HCT116 (cell line): ENCODE data around the gene PRKG1. TPM values are rescaled to one million over a fixed set of nuclear protein-coding genes. Genes with fewer than 3 reads are reported as not detected.

ENCODE experiments used
- ATAC-seq: fragments of 200-7000 bp; cut with Tn5 transposase; 2 replicates; pipeline ENCODE4 v1.9.1; 2020; ENCODE audit warnings: mild to moderate bottlenecking, moderate library complexity
- BruUV-seq: library from RNA; stranded (reverse); fragments of 400-500 nt; replicated peaks from 2 replicates; lab custom pipeline; 2021; lab: Mats Ljungman, UMichigan
- CTCF ChIA-PET: fragments of 300-600 bp; sonication (Branson Sonifier 250); formaldehyde crosslinking; loops from one replicate; lab custom pipeline; 2021; ENCODE audit warnings: antibody characterized with exemption; lab: Charles Lee
- POLR2A ChIA-PET: fragments of 300-600, 350-600 bp; sonication (Branson Sonifier 250); formaldehyde crosslinking; loops from one replicate; lab custom pipeline; 2021; ENCODE audit warnings: antibody characterized with exemption; lab: Charles Lee
- RAD21 ChIA-PET, 2 experiments: fragments of 300-600 bp; sonication (Branson Sonifier 250); formaldehyde crosslinking; loops; one replicate each; lab custom pipeline; 2023; ENCODE audit warnings: low total read pairs in 2 of 2; ENCODE audit not compliant: uncharacterized antibody in 2 of 2, unreplicated experiment in 2 of 2, low non-redundant PET in 1 of 2; lab: Charles Lee
- DNase-seq: peaks from one replicate; pipeline ENCODE4 v3.0.0-alpha.2; 2010; ENCODE audit warnings: low read depth, low spot score
- H2AFZ ChIP-seq: fragments of 200-600 bp; shearing (Covaris generic), sonication (generic); 2 replicates; pipeline ENCODE4 v1.6.1; 2017; ENCODE audit warnings: low read depth, mixed run types, mixed read lengths, antibody characterized with exemption, low read length; ENCODE audit not compliant: poor library complexity, severe bottlenecking
- H3K27ac ChIP-seq: 2 replicates; pipeline ENCODE4 v1.5.1; 2012; ENCODE audit warnings: low read depth, low read length
- H3K27me3 ChIP-seq: fragments of 200-600 bp; sonication (generic); 2 replicates; pipeline ENCODE4 v1.6.1; 2016; ENCODE audit warnings: mixed run types, low read length, mixed read lengths; ENCODE audit not compliant: insufficient read depth
- H3K36me3 ChIP-seq, 2 experiments: fragments of 200-500 bp in 1 of 2; fragments of 200-600 bp in 1 of 2; sonication (Bioruptor generic) in 1 of 2; sonication (generic) in 1 of 2; 2 replicates each; pipeline versions ENCODE4 v1.5.1 to v1.6.1; 2014 to 2016; ENCODE audit warnings: low read length in 2 of 2, inconsistent platforms in 1 of 2, mixed read lengths in 1 of 2, mixed run types in 1 of 2; ENCODE audit not compliant: insufficient read depth in 2 of 2, control insufficient read depth in 1 of 2
- H3K4me1 ChIP-seq, 2 experiments: fragments of 200-600 bp in 1 of 2; sonication (generic) in 1 of 2; 2 replicates each; pipeline versions ENCODE4 v1.5.1 to v1.6.1; 2012 to 2017; ENCODE audit warnings: low read length in 2 of 2, inconsistent platforms in 1 of 2, mild to moderate bottlenecking in 1 of 2, mixed read lengths in 1 of 2, mixed run types in 1 of 2, moderate library complexity in 1 of 2; ENCODE audit not compliant: insufficient read depth in 2 of 2, control insufficient read depth in 1 of 2
- H3K4me2 ChIP-seq: fragments of 200-600 bp; sonication (generic); 2 replicates; pipeline ENCODE4 v1.6.1; 2017; ENCODE audit warnings: mixed run types, low read length, mixed read lengths
- H3K4me3 ChIP-seq, 2 experiments: fragments of 200-600 bp in 1 of 2; sonication (generic) in 1 of 2; replicated peaks in 1 of 2; 2 replicates each; pipeline ENCODE4 v1.5.1; 2011 to 2016; ENCODE audit warnings: low read length in 2 of 2, control low read depth in 1 of 2, low read depth in 1 of 2, mild to moderate bottlenecking in 1 of 2, mixed read lengths in 1 of 2, mixed run types in 1 of 2
- H3K79me2 ChIP-seq: fragments of 200-600 bp; sonication (generic); 2 replicates; pipeline ENCODE4 v1.6.1; 2017; ENCODE audit warnings: mild to moderate bottlenecking, mixed run types, low read length, moderate library complexity, mixed read lengths; ENCODE audit not compliant: insufficient read depth
- H3K9ac ChIP-seq: fragments of 200-600 bp; sonication (generic); 2 replicates; pipeline ENCODE4 v1.6.1; 2016; ENCODE audit warnings: low read length, mixed read lengths
- H3K9me2 ChIP-seq: fragments of 200-600 bp; sonication (generic), shearing (Covaris generic); 2 replicates; pipeline ENCODE4 v1.6.1; 2017; ENCODE audit warnings: mixed run types, mild to moderate bottlenecking, moderate library complexity; ENCODE audit not compliant: insufficient read depth
- H3K9me3 ChIP-seq, 2 experiments: fragments of 200-500 bp in 1 of 2; fragments of 200-600 bp in 1 of 2; sonication (Bioruptor generic) in 1 of 2; sonication (generic) in 1 of 2; 2 replicates each; pipeline ENCODE4 v1.6.1; 2014 to 2017; ENCODE audit warnings: low read length in 2 of 2, mixed read lengths in 2 of 2, inconsistent platforms in 1 of 2, low read depth in 1 of 2, mild to moderate bottlenecking in 1 of 2, mixed run types in 1 of 2, moderate library complexity in 1 of 2; ENCODE audit not compliant: control insufficient read depth in 1 of 2, insufficient read depth in 1 of 2
- H4K20me1 ChIP-seq: fragments of 200-600 bp; sonication (generic), shearing (Covaris generic); 2 replicates; pipeline ENCODE4 v1.6.1; 2017; ENCODE audit warnings: mixed run types, mild to moderate bottlenecking, moderate library complexity; ENCODE audit not compliant: insufficient read depth
- CBX3 ChIP-seq: IDR thresholded peaks from 2 replicates; pipeline ENCODE4 v1.6.1; 2012; ENCODE audit warnings: low read depth
- CEBPB ChIP-seq: IDR thresholded peaks from 2 replicates; pipeline ENCODE4 v1.6.1; 2012; ENCODE audit warnings: low read depth
- EZH2 ChIP-seq: fragments of 200-600 bp; sonication (generic); IDR thresholded peaks from 2 replicates; pipeline ENCODE4 v1.6.1; 2017; ENCODE audit warnings: antibody characterized with exemption, mixed run types
- EZH2phosphoT487 ChIP-seq: fragments of 200-600 bp; IDR thresholded peaks from 2 replicates; pipeline ENCODE4 v1.6.1; 2018; ENCODE audit warnings: antibody characterized with exemption, borderline replicate concordance
- JUND ChIP-seq: IDR thresholded peaks from 2 replicates; pipeline ENCODE4 v1.6.1; 2012
- SP1 ChIP-seq: IDR thresholded peaks from 2 replicates; pipeline ENCODE4 v1.6.1; 2012; ENCODE audit warnings: low read depth
- SRF ChIP-seq: IDR thresholded peaks from 2 replicates; pipeline ENCODE4 v1.6.1; 2012; ENCODE audit warnings: low read depth
- TCF7L2 ChIP-seq: IDR thresholded peaks from 2 replicates; pipeline ENCODE4 v1.7.0; 2011; ENCODE audit warnings: borderline replicate concordance, inconsistent platforms; ENCODE audit not compliant: insufficient read depth, insufficient read length; ENCODE audit errors: extremely low read depth
- ZFX ChIP-seq: fragments of 450-650 bp; IDR thresholded peaks from 2 replicates; pipeline ENCODE4 v1.6.1; 2017
- intact Hi-C: fragments of 100-400 bp; cut with micrococcal nuclease; formaldehyde crosslinking; loops from 2 replicates; pipeline ENCODE4 v1.10.0; 2022
- total RNA-seq: library from RNA; stranded (reverse); gene quantifications from one replicate; pipeline ENCODE4 v1.2.1, GENCODE V29; 2021; ENCODE audit not compliant: unreplicated experiment
- TF ChIP-seq, protein P1 (sequence below), 3 experiments: fragments of 200-600 bp in 1 of 3; sonication (generic) in 1 of 3; IDR thresholded peaks in 2 of 3; conservative IDR thresholded peaks in 1 of 3; 2 replicates each; pipeline ENCODE4 v1.5.1; 2012 to 2017; ENCODE audit warnings: low read depth in 2 of 3, low read length in 2 of 3, antibody characterized with exemption in 1 of 3, borderline replicate concordance in 1 of 3, control low read depth in 1 of 3, mild to moderate bottlenecking in 1 of 3, mixed read lengths in 1 of 3, mixed run types in 1 of 3, moderate library complexity in 1 of 3; ENCODE audit not compliant: insufficient read depth in 1 of 3
- TF ChIP-seq, protein P2 (sequence below): IDR thresholded peaks from 2 replicates; pipeline ENCODE4 v1.6.1; 2012

Gene PRKG1
- total RNA-seq, 1 experiment from 2014 or later, result 1.4 TPM

- H3K9me2 ChIP-seq, result no peaks in the 10 kb centered on the region
- intact Hi-C loops, result loop anchor here (5.0 kb wide), 2 partner anchors 255 to 1155 kb away; no protein-coding TSS in a partner anchor
- ChIA-PET RAD21 (no interaction called here), CTCF (interaction anchor here (1.0 kb wide), 1 partner anchor 827 kb away, joined by 4 read pairs; no protein-coding TSS in a partner anchor), POLR2A (no interaction called here)
- no peaks in the 10 kb centered on the region for H3K79me2 ChIP-seq
- H3K9ac ChIP-seq, result no peak overlapping the region
- H3K4me3 ChIP-seq, result no peak overlapping the region
- H3K36me3 ChIP-seq, result no peaks in the 10 kb centered on the region
- no peaks in the 10 kb centered on the region for H3K27me3 ChIP-seq
- no peak overlapping the region for H3K27ac ChIP-seq
- DNase-seq, result no peak
- ATAC-seq, result no peak
- H3K4me2 ChIP-seq, result no peak overlapping the region
- BruUV-seq, result no TSS peak
- peaks cover 2 to 5% of the 10 kb centered on the region in 2 experiments; a peak in 3 of 4 replicates for H3K4me1 ChIP-seq
- no peaks in the 10 kb centered on the region for H3K9me3 ChIP-seq
- TF ChIP-seq EZH2phosphoT487, result no peak
- TF ChIP-seq CBX3, result no peak
- no peak for TF ChIP-seq EZH2
- TF ChIP-seq, protein P1, sequence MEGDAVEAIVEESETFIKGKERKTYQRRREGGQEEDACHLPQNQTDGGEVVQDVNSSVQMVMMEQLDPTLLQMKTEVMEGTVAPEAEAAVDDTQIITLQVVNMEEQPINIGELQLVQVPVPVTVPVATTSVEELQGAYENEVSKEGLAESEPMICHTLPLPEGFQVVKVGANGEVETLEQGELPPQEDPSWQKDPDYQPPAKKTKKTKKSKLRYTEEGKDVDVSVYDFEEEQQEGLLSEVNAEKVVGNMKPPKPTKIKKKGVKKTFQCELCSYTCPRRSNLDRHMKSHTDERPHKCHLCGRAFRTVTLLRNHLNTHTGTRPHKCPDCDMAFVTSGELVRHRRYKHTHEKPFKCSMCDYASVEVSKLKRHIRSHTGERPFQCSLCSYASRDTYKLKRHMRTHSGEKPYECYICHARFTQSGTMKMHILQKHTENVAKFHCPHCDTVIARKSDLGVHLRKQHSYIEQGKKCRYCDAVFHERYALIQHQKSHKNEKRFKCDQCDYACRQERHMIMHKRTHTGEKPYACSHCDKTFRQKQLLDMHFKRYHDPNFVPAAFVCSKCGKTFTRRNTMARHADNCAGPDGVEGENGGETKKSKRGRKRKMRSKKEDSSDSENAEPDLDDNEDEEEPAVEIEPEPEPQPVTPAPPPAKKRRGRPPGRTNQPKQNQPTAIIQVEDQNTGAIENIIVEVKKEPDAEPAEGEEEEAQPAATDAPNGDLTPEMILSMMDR (IDR thresholded peaks at IDR 0.05 in 2 of 3, conservative IDR thresholded peaks at IDR 0.05 in 1 of 3; ENCODE audit: borderline replicate concordance in 1 of 3, insufficient read depth in 1 of 3, low read depth in 2 of 3, low read length in 2 of 3), result no peak
- no peak for TF ChIP-seq SP1
- no peak for TF ChIP-seq JUND
- no peak for TF ChIP-seq ZFX
- TF ChIP-seq TCF7L2, result no peak
- TF ChIP-seq, protein P2, sequence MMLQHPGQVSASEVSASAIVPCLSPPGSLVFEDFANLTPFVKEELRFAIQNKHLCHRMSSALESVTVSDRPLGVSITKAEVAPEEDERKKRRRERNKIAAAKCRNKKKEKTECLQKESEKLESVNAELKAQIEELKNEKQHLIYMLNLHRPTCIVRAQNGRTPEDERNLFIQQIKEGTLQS, result no peak
- TF ChIP-seq CEBPB, result no peak
- no peak for TF ChIP-seq SRF
- H4K20me1 ChIP-seq, result no peaks in the 10 kb centered on the region
- no peak overlapping the region for H2AFZ ChIP-seq
Measured at GRCh38 chr10:52216852-52217251, 1142.6 kb downstream of the PRKG1 start.
